GM19372 (cell line): ENCODE results near the gene METTL2B.
"Not testable (repeated sequence)": the region's sequence is repeated elsewhere in the genome, so short reads cannot be mapped to it uniquely, and the experiment has no call there.

ENCODE experiments used
- ATAC-seq: cut with Tn5 transposase; IDR thresholded peaks from one replicate; pipeline ENCODE4 v1.9.1; 2021; ENCODE audit warnings: mild to moderate bottlenecking, low read depth, moderate library complexity; ENCODE audit not compliant: unreplicated experiment

The METTL2B gene

DNA sequence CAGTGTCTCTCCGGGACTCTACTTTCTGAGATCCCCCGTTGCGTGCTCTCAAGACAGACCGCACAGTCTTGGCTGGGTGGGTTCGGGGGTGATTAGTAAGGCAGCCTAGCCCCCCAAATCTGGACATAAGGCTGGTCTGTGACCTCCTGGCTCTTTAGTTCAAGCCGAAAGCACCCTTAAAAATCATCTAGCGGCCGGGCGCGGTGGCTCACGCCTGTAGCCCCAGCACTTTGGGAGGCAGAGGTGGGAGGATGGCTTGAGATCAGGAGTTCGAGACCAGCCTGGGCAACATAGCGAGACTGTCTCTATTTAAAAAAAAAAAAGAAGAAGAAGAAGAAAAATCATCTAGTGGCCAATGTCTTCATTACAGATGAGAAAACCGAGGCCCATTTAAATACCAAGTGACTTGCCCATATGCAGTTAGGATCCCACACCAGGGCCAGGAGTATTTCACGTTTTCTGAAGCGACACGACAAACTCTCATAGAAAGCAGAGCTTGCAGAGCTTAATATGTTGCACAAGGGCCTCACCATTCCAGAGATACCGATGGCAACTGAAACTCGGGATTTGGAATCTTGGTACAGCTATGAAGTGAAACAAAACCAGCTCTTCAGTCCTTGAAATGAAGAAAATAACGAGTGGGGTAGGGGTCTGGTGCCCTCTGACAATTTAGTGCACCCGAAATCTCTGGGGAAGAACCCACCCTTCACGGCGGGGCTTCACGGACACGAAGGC, 21.6 kb upstream of the METTL2B start:
- no peak for ATAC-seq

DNA sequence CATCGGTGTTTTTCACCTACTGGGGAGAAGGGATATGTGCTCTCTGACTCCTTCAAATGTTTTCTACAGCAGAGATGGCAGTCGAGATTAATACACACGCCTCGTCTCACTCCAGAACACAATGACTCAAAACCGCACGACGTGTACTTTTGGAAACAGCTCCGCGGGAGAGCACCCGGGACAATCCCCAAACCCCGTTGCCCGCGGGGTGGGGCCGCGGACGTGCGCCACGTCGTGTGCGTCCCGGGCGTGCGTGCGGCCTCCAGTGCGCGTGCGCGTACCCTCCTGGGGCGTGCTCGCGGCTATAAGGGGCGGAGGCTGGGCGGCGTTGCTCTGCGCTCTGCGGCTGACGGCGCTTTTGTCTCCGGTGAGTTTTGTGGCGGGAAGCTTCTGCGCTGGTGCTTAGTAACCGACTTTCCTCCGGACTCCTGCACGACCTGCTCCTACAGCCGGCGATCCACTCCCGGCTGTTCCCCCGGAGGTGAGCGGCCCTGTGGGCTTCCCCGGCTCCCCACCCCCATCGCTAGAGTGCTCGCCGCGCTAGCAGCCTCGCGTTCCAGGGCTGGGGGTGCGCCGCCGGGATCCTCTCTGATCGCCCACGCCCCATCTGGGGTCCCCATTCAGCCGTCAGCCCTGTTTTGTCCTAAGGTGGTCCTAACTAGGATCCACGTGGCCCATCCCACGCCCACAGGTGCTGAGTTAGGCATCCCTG, 20.8 kb upstream of the METTL2B start, which contains the start of gene HILPDA:
Gene HILPDA, plus strand, starts transcription at position 336 of the 712 bp plus-strand sequence. CDS start 1,391 bp downstream, outside the sequence.
- ATAC-seq, result peak; percentile 86

- ATAC-seq, result no peak
Observed at GRCh38 chr7:128456255-128456725, 20.3 kb upstream of the METTL2B start.

DNA sequence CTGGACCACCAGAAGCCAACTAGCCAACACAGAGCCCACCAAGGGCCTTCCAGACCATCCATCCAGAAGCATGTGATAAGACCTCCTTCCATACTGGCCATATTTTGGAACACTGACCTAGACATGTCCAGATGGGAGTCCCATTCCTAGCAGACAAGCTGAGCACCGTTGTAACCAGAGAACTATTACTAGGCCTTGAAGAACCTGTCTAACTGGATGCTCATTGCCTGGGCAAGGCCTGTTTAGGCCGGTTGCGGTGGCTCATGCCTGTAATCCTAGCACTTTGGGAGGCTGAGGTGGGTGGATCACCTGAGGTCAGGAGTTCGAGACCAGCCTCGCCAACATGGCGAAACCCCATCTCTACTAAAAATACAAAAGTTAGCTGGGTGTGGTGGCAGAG, 19.2 kb upstream of the METTL2B start:
- not testable (repeated sequence) for ATAC-seq

DNA sequence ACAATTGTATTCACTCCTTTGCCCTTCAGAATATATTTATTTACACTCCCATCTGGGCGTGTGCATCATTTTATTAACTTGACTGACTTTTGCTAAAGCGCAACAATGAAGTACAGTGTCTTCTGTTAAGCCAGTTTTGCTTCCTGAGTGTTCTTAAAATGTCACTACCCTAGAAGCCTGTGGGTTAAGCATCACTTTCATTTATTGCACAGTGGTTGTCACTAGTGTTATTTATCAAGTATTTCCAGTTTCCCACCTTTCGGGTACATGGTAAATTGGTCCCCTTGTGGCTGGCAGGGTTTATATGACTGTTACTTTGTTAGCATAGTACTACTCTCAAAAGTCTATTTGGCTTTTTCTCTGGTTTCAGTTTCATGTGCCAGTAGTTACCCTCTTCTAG, 17.6 kb upstream of the METTL2B start:
- no peak for ATAC-seq

DNA sequence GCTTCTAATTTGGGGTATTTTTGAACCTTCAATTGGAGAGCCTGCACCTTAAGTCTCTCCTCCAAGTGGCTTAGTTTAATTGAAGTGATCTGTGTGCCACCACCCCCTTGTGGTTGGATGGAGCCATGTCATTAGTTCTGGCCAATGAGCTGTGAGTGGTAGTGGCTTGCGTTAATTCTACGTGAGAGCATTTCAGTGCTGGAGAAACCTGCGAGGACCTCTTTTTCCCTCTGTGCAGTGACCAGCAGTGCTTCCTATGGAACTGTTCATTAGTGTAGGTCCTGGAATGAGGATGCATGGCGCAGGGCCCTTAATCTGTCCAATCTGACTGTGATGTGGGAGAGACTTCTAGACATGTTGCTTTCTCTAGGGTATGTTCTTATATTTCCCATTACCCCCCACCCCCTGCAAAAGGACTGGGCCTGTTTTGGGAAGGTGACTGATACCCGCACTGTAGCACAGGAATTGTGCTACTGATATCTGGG, 17.1 kb upstream of the METTL2B start:
- ATAC-seq, result no peak

DNA sequence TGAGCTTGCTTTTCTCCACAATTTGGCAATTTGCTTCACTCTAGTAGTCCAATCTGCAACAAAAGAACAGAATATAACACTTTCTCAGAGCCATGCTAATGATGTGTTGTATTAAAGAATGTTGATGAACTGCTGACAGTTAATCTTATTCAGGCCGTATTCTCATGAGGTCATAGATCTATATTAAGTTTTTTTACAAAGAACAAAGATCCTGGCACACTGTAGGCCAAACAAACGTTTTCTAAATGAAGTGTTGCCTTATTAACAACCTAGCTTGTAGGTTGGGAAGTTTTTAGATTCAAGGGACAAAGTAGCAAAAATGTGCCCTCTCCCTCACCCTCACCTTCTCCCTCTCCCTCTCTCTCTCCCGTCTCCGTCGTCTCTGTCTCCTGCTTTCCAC, 14.1 kb upstream of the METTL2B start:
- no peak for ATAC-seq

DNA sequence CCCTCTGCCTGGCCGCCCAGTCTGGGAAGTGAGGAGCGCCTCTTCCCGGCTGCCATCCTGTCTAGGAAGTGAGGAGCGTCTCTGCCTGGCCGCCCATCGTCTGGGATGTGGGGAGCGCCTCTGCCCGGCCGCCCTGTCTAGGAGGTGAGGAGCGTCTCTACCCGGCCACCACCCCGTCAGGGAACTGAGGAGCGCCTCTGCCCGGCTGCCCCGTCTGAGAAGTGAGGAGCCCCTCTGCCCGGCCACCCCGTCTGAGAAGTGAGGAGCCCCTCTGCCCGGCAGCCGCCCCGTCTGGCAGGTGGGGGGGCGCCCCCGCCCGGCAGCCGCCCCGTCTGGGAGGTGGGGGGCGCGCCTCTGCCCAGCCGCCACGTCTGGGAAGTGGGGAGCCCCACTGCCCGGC, 13.2 kb upstream of the METTL2B start:
- not testable (repeated sequence) for ATAC-seq

GRCh38 chr7:128463933-128464332, 12.6 kb upstream of the METTL2B start:
- ATAC-seq, result not testable (repeated sequence)

- not testable (repeated sequence) for ATAC-seq
Observed at GRCh38 chr7:128466871-128467270, 9.7 kb upstream of the METTL2B start.

DNA sequence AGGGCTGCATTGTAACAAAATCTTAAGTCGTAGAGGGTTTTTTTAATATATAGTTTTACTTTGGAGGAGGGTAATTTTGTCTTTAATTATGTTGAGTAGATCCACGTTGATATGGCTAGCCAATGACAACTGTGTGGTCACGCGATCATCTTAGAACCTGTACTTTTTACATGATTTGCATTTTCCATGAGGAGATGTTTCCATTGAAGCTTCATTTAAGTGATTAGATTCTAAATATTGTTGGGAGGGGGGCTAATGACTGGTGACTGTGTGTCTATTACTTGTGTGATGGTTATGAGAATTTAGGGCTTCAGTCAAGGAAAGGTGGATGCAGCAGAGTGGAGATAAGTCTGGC, 765 bp downstream of the METTL2B start:
- ATAC-seq, result not testable (repeated sequence)

DNA sequence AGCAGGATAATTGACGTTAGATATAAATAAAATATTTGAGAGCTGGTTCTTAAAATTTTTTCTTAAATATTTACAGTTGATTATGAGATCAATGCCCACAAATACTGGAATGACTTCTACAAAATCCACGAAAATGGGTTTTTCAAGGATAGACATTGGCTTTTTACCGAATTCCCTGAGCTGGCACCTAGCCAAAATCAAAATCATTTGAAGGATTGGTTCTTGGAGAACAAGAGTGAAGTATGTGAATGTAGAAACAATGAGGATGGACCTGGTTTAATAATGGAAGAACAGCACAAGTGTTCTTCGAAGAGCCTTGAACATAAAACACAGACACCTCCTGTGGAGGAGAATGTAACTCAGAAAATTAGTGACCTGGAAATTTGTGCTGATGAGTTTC, 2.5 kb downstream of the METTL2B start:
- not testable (repeated sequence) for ATAC-seq

DNA sequence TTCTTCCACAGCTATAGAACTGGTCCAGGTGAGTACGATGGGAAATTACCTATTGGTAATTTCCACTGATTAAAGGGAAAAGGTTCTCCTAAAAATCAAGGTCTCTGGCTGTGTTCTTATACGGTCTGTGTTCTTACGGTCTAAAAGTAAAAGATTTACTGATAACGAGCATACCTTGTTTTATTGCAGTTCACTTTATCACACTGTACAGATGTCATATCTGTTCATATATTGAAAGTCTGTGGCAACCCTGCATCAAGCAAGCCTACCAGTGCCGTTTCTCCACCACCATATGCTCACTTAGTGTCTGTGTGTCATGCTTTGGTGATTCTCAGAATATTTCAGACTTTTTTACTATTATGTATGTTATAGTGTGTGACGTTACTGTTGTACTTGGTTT, 11.6 kb downstream of the METTL2B start:
- ATAC-seq, result not testable (repeated sequence)

DNA sequence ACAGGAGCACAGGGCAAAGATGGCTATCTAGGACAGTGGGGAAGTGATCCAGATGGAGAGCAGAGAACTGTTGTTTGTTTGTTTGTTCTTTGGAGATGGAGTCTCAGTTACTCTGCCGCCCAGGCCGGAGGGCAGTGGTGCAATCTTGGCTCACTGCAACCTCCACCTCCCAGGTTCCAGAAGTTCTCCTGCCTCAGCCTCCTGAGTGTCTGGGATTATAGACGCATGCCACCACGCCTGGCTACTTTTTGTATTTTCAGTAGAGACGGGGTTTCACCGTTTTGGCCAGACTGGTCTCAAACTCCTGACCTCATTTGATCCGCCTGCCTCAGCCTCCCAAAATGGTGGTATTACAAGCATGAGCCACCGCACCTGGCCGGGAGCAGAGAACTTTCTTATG, 20.9 kb downstream of the METTL2B start:
- no peak for ATAC-seq

- not testable (repeated sequence) for ATAC-seq
Observed at GRCh38 chr7:128505416-128505815, 28.9 kb downstream of the METTL2B start.

GRCh38 chr7:128506819-128507218, 30.3 kb downstream of the METTL2B start:
- not testable (repeated sequence) for ATAC-seq

DNA sequence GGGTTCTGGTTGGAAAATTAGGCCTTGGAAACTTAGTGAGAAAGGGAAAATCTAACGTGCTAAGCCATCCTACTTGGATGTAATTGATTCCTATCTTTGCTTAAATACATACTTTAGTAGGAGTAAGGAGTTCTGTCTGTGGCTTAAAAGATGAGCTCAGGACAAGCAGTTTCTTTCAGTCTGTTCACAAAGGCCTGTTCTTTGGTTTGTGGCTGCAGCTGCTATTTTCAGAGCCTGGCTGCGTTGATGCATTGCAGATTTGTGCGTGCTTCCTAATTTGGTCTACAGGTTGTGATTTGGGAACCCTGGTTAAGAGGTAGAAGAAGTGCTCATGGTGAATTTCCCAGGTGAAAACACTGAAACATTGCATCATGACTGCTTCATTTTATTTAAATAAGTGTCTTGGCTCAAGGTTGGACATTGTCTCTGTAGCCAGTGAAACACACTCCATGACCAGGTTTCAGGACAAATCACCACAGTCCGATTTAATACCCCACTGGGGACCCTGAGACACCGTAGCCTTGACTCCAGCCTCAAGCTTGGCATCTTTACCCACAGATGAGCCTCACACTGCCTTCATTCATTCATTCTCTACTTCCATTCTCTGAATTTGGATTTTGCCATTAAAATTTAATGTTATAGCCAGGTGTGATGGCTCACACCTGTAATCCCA, 30.9 kb downstream of the METTL2B start:
- ATAC-seq, result not testable (repeated sequence)

DNA sequence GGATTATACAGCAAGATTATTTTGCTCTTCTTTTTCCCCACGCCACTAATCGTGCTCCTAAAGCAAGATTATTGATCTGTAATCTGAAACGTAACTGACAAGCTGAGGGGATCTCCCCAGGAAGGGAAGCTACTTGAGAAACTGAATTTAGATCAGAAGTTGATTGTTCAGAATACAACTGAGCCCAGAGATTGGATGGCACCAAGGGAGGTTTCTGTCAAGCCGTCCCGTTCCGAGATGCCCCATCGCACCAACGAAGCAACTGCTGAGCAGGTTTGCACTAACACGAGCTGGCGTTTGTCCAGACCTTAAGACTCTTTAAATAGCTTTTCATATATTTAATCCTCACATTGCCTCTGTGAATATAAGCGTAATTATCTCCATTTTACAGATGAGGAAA, 35.1 kb downstream of the METTL2B start:
- ATAC-seq, result not testable (repeated sequence)

- ATAC-seq, result not testable (repeated sequence)
Observed at GRCh38 chr7:128515232-128515631, 38.7 kb downstream of the METTL2B start.

DNA sequence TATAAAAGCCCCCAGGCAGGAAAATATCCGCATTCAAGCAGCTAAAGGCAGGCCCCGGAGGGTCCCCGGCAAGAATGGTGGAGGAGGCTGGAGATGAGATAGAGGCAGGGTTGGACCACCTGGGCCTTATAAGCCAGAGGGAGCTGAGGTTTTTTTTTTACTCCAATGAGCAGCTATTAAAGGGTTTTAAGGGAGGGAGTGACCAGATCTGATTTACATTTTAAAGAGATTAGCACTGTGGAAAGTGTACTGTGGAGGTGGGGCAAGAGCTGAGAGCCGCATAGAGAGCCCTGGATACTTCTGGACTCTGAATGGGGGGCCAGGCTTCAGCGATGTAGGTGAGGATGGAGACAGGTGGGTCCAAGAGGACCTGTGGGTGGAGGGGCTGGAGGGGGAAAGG, 40.5 kb downstream of the METTL2B start:
- not testable (repeated sequence) for ATAC-seq
